AG04450 (cell line): ENCODE results near the gene LMBRD1. TPM values are rescaled to one million over a fixed set of nuclear protein-coding genes. Genes with fewer than 3 reads are reported as not detected.
"Not testable (repeated sequence)": the region's sequence is repeated elsewhere in the genome, so short reads cannot be mapped to it uniquely, and the experiment has no call there.

Experiments used
- CTCF ChIA-PET: fragments of 300-600, 350-600 bp; formaldehyde crosslinking; extraction: SDS; loops from one replicate; lab custom pipeline; 2022; ENCODE audit warnings: antibody characterized with exemption, inconsistent platforms; lab: Charles Lee
- POLR2A ChIA-PET: fragments of 350-600 bp; formaldehyde crosslinking; extraction: SDS; loops from one replicate; lab custom pipeline; 2021; ENCODE audit warnings: antibody characterized with exemption, inconsistent platforms; lab: Yijun Ruan, JAX
- DNase-seq: peaks from one replicate; pipeline ENCODE4 v3.0.0-alpha.2; 2011; ENCODE audit warnings: low read depth, low spot score
- H3K27ac ChIP-seq: one replicate; pipeline ENCODE4 v1.5.1; 2012; ENCODE audit warnings: low read depth, low read length, control low read depth
- H3K27me3 ChIP-seq: one replicate; pipeline ENCODE4 v1.6.0; 2012; ENCODE audit warnings: low read length; ENCODE audit not compliant: control insufficient read depth, insufficient read depth
- H3K4me3 ChIP-seq: 2 replicates; pipeline ENCODE4 v1.5.1; 2011; ENCODE audit warnings: mild to moderate bottlenecking, low read depth, low read length, control low read depth
- H3K9me3 ChIP-seq: 2 replicates; pipeline ENCODE4 v1.5.1; 2012; ENCODE audit warnings: low read length; ENCODE audit not compliant: control insufficient read depth, insufficient read depth
- polyA plus RNA-seq: library from polyadenylated mRNA; depleted of rRNA; stranded (reverse); fragments of >200 nt; gene quantifications from 2 replicates; pipeline ENCODE4 v1.2.3, GENCODE V29; 2011
- TF ChIP-seq, protein P1 (sequence below): IDR thresholded peaks from 2 replicates; pipeline ENCODE4 v1.5.1; 2011; ENCODE audit warnings: low read depth, low read length, control low read depth, inconsistent platforms

The LMBRD1 gene
- polyA plus RNA-seq, 1 experiment: 27.3 TPM

GRCh38 chr6:69835414-69836179, 38.8 kb upstream of the LMBRD1 start:
- Histone ChIP-seq H3K4me3 (peak overlapping the region; percentile 8; the same call in 1 of the 2 replicates), H3K27me3 (no peaks in the 10 kb centered on the region), H3K27ac (no peak overlapping the region), H3K9me3 (no peaks in the 10 kb centered on the region)
- DNase-seq: peak; percentile 46
- ChIA-PET POLR2A (no interaction called here), CTCF (interaction anchor here (0.7 to 2.7 kb wide), 7 partner anchors 12 to 330 kb away, joined by 3 to 12 read pairs (median 4); partner anchors contain the start of gene LMBRD1)
- TF ChIP-seq, protein P1, sequence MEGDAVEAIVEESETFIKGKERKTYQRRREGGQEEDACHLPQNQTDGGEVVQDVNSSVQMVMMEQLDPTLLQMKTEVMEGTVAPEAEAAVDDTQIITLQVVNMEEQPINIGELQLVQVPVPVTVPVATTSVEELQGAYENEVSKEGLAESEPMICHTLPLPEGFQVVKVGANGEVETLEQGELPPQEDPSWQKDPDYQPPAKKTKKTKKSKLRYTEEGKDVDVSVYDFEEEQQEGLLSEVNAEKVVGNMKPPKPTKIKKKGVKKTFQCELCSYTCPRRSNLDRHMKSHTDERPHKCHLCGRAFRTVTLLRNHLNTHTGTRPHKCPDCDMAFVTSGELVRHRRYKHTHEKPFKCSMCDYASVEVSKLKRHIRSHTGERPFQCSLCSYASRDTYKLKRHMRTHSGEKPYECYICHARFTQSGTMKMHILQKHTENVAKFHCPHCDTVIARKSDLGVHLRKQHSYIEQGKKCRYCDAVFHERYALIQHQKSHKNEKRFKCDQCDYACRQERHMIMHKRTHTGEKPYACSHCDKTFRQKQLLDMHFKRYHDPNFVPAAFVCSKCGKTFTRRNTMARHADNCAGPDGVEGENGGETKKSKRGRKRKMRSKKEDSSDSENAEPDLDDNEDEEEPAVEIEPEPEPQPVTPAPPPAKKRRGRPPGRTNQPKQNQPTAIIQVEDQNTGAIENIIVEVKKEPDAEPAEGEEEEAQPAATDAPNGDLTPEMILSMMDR: peak; percentile 94

- H3K27me3 ChIP-seq: no peaks in the 10 kb centered on the region
- H3K27ac ChIP-seq: no peak overlapping the region
- ChIA-PET CTCF (interaction anchor here (1.6 kb wide), 1 partner anchor 276 kb away, joined by 4 read pairs; no protein-coding TSS in a partner anchor), POLR2A (no interaction called here)
- no peak overlapping the region for H3K4me3 ChIP-seq
- no peaks in the 10 kb centered on the region for H3K9me3 ChIP-seq
- TF ChIP-seq, protein P1: no peak
- DNase-seq: no peak
Observed at GRCh38 chr6:69832558-69832957, 35.7 kb upstream of the LMBRD1 start.

DNA sequence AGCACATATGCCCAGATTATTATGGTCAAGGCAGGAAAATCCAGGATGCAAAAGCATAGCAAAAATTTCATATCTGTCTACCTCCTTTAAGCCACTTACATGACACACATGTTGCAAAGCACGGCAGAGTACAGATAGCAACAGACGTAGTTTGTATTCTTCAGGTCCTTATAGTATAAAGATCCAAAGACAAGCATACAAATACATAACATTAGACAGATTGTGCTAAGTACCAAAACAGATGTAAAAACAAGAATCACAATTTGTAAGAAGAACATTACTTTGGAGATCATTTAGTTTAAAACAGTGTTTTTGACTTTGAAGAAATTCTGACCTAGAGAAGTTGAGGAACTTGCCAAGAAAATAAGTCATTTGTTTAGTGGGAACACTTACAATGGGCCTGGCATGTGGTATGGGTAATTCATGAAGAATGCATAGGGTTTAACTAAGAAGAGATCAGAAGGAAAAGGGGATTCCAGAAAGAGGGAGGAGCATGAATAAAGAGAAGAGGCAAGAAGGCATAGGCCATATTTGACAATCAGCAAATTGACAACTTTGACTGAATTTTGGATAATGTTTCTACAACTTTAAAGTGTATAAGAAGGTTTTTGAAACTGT, 30.6 kb upstream of the LMBRD1 start:
- ChIA-PET POLR2A (no interaction called here), CTCF (no interaction called here)
- TF ChIP-seq, protein P1: no peak
- no peaks in the 10 kb centered on the region for H3K27me3 ChIP-seq
- H3K27ac ChIP-seq: no peak overlapping the region
- peak; percentile 42 for DNase-seq
- H3K9me3 ChIP-seq: no peaks in the 10 kb centered on the region
- H3K4me3 ChIP-seq: no peak overlapping the region

GRCh38 chr6:69825904-69826303, 29.1 kb upstream of the LMBRD1 start:
- no peak overlapping the region for H3K4me3 ChIP-seq
- TF ChIP-seq, protein P1: no peak
- POLR2A ChIA-PET: no interaction called here
- no peak for DNase-seq
- CTCF ChIA-PET: interaction anchor here (1.2 to 1.5 kb wide), 2 partner anchors 30 to 283 kb away, joined by 3 to 4 read pairs; no protein-coding TSS in a partner anchor
- H3K27ac ChIP-seq: no peak overlapping the region
- H3K9me3 ChIP-seq: no peaks in the 10 kb centered on the region
- H3K27me3 ChIP-seq: no peaks in the 10 kb centered on the region

GRCh38 chr6:69824355-69824754, 27.5 kb upstream of the LMBRD1 start:
- DNase-seq, H3K27ac ChIP-seq, H3K4me3 ChIP-seq, H3K9me3 ChIP-seq, POLR2A ChIA-PET, H3K27me3 ChIP-seq: not testable (repeated sequence)
- CTCF ChIA-PET: interaction anchor here (0.9 kb wide), 2 partner anchors 10 to 56 kb away, joined by 3 to 4 read pairs; no protein-coding TSS in a partner anchor
